ENCODE measurements around the gene RASL10A. TPM values are rescaled to one million over a fixed set of nuclear protein-coding genes. Genes with fewer than 3 reads are reported as not detected.
A peak's percentile ranks its signal among the peaks of the same experiment; 100 is the strongest.

Gene RASL10A
- total and polyA plus RNA-seq, 9 of the 15 experiments (the other 6 are each of a cell fraction or from before 2014, with no cell fraction given) = 0.17 to 1.2 (median 0.45) TPM; not detected in 3

- TF ChIP-seq AFF4 (CRISPR knock-in tag; IDR thresholded peaks at IDR 0.05) (no peak), NRF1 (conservative IDR thresholded peaks at IDR 0.05 in 1 of 2, IDR thresholded peaks at IDR 0.05 in 1 of 2) (no peak; a peak in 1 of 4 replicates), ZNF717 (CRISPR knock-in tag; IDR thresholded peaks at IDR 0.05) (no peak), NCOR1 (IDR thresholded peaks at IDR 0.05) (no peak), TCF3 (CRISPR knock-in tag; IDR thresholded peaks at IDR 0.05) (0 out of 2 replicates have a peak, but pooled peaks have one; percentile 22), IRF9 (tag; IDR thresholded peaks at IDR 0.05) (no peak), TOE1 (IDR thresholded peaks at IDR 0.05; ENCODE audit: borderline replicate concordance) (0 out of 2 replicates have a peak, but pooled peaks have one; percentile 71), TOE1 (CRISPR knock-in tag; IDR thresholded peaks at IDR 0.05; ENCODE audit: borderline replicate concordance, low read depth) (no peak), EHMT2 (IDR thresholded peaks at IDR 0.05) (no peak), TEAD1 (CRISPR knock-in tag; IDR thresholded peaks at IDR 0.05) (peak in 1 of 2 experiments; percentile 94; a peak in 2 of 4 replicates), ZNF830 (CRISPR knock-in tag; IDR thresholded peaks at IDR 0.05) (no peak)
- TF ChIP-seq, protein P1, sequence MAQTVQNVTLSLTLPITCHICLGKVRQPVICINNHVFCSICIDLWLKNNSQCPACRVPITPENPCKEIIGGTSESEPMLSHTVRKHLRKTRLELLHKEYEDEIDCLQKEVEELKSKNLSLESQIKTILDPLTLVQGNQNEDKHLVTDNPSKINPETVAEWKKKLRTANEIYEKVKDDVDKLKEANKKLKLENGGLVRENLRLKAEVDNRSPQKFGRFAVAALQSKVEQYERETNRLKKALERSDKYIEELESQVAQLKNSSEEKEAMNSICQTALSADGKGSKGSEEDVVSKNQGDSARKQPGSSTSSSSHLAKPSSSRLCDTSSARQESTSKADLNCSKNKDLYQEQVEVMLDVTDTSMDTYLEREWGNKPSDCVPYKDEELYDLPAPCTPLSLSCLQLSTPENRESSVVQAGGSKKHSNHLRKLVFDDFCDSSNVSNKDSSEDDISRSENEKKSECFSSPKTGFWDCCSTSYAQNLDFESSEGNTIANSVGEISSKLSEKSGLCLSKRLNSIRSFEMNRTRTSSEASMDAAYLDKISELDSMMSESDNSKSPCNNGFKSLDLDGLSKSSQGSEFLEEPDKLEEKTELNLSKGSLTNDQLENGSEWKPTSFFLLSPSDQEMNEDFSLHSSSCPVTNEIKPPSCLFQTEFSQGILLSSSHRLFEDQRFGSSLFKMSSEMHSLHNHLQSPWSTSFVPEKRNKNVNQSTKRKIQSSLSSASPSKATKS (CRISPR knock-in tag; IDR thresholded peaks at IDR 0.05) = no peak
- TF ChIP-seq, protein P2, sequence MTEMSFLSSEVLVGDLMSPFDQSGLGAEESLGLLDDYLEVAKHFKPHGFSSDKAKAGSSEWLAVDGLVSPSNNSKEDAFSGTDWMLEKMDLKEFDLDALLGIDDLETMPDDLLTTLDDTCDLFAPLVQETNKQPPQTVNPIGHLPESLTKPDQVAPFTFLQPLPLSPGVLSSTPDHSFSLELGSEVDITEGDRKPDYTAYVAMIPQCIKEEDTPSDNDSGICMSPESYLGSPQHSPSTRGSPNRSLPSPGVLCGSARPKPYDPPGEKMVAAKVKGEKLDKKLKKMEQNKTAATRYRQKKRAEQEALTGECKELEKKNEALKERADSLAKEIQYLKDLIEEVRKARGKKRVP (CRISPR knock-in tag; IDR thresholded peaks at IDR 0.05) = no peak
- TF ChIP-seq, protein P3, sequence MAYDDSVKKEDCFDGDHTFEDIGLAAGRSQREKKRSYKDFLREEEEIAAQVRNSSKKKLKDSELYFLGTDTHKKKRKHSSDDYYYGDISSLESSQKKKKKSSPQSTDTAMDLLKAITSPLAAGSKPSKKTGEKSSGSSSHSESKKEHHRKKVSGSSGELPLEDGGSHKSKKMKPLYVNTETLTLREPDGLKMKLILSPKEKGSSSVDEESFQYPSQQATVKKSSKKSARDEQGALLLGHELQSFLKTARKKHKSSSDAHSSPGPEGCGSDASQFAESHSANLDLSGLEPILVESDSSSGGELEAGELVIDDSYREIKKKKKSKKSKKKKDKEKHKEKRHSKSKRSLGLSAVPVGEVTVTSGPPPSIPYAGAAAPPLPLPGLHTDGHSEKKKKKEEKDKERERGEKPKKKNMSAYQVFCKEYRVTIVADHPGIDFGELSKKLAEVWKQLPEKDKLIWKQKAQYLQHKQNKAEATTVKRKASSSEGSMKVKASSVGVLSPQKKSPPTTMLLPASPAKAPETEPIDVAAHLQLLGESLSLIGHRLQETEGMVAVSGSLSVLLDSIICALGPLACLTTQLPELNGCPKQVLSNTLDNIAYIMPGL (CRISPR knock-in tag; IDR thresholded peaks at IDR 0.05) = no peak
- TF ChIP-seq, protein P4, sequence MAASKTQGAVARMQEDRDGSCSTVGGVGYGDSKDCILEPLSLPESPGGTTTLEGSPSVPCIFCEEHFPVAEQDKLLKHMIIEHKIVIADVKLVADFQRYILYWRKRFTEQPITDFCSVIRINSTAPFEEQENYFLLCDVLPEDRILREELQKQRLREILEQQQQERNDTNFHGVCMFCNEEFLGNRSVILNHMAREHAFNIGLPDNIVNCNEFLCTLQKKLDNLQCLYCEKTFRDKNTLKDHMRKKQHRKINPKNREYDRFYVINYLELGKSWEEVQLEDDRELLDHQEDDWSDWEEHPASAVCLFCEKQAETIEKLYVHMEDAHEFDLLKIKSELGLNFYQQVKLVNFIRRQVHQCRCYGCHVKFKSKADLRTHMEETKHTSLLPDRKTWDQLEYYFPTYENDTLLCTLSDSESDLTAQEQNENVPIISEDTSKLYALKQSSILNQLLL (CRISPR knock-in tag; IDR thresholded peaks at IDR 0.05; ENCODE audit: borderline replicate concordance) = no peak
These were observed 8.5 kb downstream of the RASL10A start (continued) for GRCh38 chr22:29306835-29307595.

Data from K562 (cell line).